Sigmoid colon (tissue), 4 donors: ENCODE data around the gene TMEM129.

ENCODE experiments used
- CTCF ChIP-seq, 4 experiments: fragments of 450-650 bp in 3 of 4; fragments of 200-600 bp in 1 of 4; IDR thresholded peaks; one replicate each; pipeline ENCODE4 v1.5.1; 2016 to 2019; ENCODE audit warnings: antibody characterized with exemption in 4 of 4, mild to moderate bottlenecking in 3 of 4, moderate library complexity in 2 of 4
- EP300 ChIP-seq, 4 donors: sonication (generic); formaldehyde crosslinking; IDR thresholded peaks; one replicate each; pipeline ENCODE4 v1.6.1; 2017; ENCODE audit warnings: antibody characterized with exemption in 4 of 4
- POLR2A ChIP-seq, 2 donors: fragments of 450-650 bp; IDR thresholded peaks; one replicate each; pipeline ENCODE4 v1.6.1; 2016; ENCODE audit warnings: antibody characterized with exemption in 2 of 2, mild to moderate bottlenecking in 2 of 2, moderate library complexity in 2 of 2

GRCh38 chr4:1693131-1693896, 27.8 kb downstream of the TMEM129 start:
- no peak for TF ChIP-seq POLR2A (IDR thresholded peaks at IDR 0.05)
- no peak for TF ChIP-seq EP300 (IDR thresholded peaks at IDR 0.05)
- TF ChIP-seq CTCF (IDR thresholded peaks at IDR 0.05), result peak; percentile 62 to 94 (median 84)
